Gastroesophageal sphincter (tissue), 3 donors: ENCODE data around the gene MARCO.

Experiments
- POLR2A ChIP-seq, 2 donors: fragments of 450-650 bp; IDR thresholded peaks; one replicate each; pipeline ENCODE4 v1.6.1; 2017; ENCODE audit warnings: antibody characterized with exemption in 2 of 2, mild to moderate bottlenecking in 2 of 2, moderate library complexity in 1 of 2
- TF ChIP-seq, protein P1 (sequence below), 4 experiments: fragments of 200-600 bp in 2 of 4; fragments of 450-650 bp in 2 of 4; sonication (generic) in 1 of 4; IDR thresholded peaks; one replicate each; pipeline ENCODE4 v1.5.1; 2017 to 2019; ENCODE audit warnings: antibody characterized with exemption in 4 of 4, mild to moderate bottlenecking in 2 of 4, moderate library complexity in 2 of 4

DNA sequence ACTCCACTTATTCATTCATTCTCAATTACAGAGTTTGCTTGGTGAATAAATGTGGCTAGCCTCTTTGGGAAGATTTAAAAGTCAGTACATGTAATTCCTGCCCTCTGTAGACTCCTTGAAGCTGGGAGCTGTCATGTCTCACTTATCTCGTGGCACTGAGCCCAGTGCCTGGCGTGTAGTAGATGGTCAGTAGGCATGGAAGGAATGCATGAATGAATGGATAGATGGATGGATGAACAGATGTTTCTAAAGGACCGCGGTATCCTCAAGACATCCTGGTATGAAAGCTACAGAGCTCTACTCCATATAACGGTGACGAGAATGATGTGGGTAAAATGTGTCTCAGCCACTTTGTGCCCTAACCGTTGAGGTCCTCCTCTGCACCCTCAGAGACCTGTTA lies 83.0 kb downstream of the MARCO start:
- TF ChIP-seq POLR2A (IDR thresholded peaks at IDR 0.05) = no peak
- TF ChIP-seq, protein P1, sequence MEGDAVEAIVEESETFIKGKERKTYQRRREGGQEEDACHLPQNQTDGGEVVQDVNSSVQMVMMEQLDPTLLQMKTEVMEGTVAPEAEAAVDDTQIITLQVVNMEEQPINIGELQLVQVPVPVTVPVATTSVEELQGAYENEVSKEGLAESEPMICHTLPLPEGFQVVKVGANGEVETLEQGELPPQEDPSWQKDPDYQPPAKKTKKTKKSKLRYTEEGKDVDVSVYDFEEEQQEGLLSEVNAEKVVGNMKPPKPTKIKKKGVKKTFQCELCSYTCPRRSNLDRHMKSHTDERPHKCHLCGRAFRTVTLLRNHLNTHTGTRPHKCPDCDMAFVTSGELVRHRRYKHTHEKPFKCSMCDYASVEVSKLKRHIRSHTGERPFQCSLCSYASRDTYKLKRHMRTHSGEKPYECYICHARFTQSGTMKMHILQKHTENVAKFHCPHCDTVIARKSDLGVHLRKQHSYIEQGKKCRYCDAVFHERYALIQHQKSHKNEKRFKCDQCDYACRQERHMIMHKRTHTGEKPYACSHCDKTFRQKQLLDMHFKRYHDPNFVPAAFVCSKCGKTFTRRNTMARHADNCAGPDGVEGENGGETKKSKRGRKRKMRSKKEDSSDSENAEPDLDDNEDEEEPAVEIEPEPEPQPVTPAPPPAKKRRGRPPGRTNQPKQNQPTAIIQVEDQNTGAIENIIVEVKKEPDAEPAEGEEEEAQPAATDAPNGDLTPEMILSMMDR (IDR thresholded peaks at IDR 0.05) = no peak
